Endometrial microvascular endothelial cells (primary cell): ENCODE measurements around the gene ADGRG6. TPM values are rescaled to one million over a fixed set of nuclear protein-coding genes. Genes with fewer than 3 reads are reported as not detected.

Source experiments
- in situ Hi-C: cut with HindIII; loops from 2 replicates; pipeline ENCODE4 v1.10.0; 2017; ENCODE audit warnings: low sequenced_read_pairs, low pct_unique_long_range_greater_than_20kb; ENCODE audit errors: inconsistent ontology term
- total RNA-seq: library from RNA; depleted of rRNA; stranded (reverse); fragments of >200 nt; gene quantifications from one replicate; pipeline ENCODE4 v1.2.3, GENCODE V29; 2015; ENCODE audit errors: inconsistent ontology term

ADGRG6 gene
- total RNA-seq, 1 donor from 2014 or later = 219 TPM

DNA sequence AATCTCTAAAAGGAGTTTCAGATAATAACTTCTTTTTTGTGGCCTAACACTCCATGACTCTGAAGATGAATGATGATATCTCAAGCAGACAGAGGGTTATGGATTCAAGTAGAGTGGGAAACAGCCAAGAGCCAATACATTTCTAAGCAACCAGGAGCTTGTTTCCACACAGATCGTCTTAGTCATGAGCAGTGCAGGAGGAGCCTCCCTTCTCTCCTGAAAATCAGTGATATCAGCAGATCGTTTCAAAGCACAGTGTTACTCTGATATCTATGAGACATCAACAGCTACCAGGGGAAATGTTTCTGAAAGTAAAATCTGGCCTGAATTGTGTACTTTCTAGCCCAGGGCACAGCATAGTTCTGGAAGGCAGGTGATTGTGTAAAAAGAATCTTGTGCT, 11.5 kb downstream of the ADGRG6 start:
- in situ Hi-C loops = no loop called here

DNA sequence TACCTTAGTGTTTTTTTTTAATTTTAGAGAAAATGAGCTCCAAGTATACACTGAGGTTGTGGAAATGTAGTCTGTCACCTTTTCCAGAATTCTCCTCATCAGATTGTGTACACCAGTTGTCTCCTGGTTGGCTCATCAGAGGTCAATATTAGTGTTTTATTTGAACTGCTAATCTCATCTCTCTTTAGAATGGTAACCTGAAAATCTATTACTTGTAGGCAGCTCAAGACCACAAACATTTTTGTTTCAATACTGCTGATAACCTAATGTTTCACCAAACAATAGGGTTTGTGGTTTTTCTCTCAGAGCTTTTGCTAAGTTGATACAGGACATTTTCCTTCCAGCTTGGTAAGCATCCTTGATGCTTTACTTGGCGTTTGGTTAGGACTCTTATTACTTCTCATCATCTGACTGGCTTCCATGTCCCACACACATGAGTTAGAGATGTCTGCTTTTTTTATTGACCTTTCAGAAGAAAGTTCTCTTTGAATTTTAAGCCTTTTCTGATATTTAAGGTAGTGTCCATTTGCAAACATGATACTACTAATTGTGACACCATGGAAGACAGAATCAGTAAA, 15.1 kb downstream of the ADGRG6 start:
- in situ Hi-C loops = no loop called here

DNA sequence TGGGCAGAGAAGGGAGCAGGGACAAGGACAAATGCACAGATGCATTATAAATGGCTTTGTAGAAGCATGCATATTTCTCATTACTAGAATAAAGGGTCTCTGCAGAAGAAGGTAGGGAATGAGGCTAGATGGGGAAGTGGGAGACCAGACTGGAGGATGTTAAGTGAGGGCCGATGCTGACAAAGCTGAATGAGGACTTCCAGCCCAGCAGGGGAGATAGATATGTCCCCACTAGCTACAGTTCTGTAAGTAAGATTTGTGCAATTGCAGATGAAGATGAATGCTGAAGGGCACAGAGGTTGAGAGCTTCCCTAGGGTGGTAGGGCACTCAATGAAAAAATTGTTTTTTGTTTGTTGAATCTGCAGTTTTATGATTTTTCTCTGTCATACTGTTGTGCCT, 16.9 kb downstream of the ADGRG6 start:
- in situ Hi-C loops = no loop called here

DNA sequence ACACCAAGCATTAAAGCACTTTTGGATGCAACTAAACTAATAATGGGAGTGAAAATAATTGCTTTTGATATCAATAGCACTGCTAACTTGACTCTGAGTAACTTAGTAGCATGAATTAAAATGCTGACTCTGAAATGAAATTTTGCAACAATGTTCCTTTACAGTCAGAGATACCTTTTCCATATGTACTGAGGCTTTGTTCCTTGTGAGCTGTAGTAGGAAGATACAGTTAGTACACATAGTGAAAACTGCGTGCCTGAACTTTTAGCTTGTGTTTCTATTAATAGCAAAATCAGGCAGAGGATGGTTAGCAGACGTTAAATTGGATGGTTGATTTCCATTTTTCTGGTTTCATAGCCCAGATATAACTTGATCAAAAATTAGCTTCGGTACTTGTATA, 18.6 kb downstream of the ADGRG6 start:
- in situ Hi-C loops = no loop called here

DNA sequence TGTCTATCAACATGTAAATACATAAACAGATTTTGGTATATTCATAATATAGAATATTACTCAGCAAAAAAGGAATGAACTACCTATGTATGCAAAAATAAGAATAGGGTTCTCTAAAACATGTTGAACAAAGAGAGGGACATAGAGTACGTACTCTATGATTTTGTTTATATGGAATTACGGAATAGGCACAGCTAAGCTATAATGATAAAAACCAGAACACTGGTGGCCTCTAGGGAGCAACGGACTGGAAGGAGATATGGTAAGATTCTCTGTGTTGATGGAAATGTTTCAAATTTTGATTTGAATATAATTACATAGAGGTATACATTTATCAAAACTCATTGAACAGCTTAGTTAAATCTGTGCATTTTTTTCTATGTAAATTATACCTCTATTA, 19.6 kb downstream of the ADGRG6 start:
- in situ Hi-C loops = no loop called here

DNA sequence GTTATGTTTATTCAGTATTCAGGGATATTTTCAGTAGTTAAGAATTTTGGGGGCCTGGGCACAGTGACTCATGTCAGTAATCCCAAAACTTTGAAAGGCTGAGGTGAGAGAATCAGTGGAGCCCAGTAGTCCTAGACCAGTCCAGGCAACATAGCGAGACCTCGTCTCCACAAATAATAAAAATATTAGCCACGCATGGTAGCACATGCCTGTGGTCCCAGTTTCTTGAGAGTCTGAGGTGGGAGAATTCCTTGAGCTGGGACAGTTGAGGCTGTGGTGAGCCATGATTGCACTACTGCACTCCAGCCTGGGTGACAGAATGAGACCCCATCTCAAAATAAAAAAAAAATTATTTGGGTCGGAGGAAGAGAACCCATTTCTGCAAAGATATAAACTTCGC, 20.3 kb downstream of the ADGRG6 start:
- in situ Hi-C loops = no loop called here

DNA sequence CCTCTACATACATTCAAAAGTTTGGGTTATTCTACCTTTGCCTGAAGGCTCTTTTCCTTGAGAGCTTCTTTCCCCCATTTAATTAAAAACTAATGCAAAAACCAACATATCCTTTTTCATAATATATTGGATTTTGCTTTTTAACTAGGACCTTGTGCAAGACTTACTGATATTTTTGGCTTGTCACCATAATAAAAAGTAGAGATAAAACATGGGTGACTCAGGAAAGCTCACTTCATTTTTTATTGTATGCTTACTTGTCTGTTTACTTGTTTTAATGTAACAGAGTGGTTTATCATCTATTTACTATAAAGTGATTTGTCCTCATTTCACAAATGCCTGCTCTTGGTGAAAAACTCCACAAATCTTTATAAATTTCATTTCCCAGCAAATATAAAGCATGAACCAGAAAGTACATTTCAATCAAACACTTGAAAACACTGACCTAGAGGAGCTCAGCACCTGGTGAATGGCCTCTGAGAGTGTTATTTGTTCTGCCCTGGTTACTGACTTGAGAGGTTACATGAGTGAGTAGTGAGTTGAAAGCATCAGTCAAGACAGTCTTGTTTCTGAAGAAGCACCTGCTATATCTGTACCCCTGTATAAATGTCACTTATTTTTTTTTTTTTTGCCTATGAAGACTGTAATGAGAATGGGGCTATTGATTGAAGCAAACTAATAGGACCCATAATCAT, 20.8 kb downstream of the ADGRG6 start:
- in situ Hi-C loops = no loop called here

DNA sequence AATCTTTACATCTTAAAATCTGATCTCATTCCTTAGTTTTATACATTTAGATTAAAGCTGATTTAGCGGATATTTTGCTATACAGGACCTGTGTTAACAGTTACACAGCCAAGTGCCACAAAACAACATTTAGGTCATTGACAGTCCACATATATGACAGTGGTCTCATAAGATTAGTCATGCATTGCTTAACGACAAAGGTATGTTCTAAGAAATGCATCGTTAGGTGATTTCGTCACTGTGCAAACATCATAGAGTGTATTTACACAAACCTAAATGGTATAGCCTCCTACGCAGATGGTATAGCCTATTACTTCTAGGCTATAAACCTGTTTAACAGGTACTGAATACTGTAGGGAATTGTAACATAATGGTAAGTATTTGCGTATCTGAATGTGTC, 21.6 kb downstream of the ADGRG6 start:
- in situ Hi-C loops = no loop called here

DNA sequence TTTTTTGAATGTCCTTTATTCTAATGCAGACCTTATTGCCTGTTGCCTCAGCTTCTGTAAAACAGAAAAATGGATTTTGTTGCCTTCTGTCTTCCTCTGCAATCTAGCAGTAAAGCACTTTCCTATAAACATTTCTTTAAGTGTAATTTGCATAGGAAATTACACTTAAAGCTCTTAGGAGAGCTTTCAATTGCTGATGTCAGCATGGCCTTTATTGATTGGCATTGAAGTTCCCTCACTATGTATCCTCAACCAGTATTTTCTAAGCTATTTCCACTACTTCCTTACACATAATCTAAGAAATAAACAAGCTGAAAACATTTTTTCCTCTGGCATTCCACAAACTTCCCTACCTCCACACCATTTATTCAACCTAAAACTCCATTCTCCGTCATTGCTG, 22.3 kb downstream of the ADGRG6 start:
- in situ Hi-C loops = no loop called here

DNA sequence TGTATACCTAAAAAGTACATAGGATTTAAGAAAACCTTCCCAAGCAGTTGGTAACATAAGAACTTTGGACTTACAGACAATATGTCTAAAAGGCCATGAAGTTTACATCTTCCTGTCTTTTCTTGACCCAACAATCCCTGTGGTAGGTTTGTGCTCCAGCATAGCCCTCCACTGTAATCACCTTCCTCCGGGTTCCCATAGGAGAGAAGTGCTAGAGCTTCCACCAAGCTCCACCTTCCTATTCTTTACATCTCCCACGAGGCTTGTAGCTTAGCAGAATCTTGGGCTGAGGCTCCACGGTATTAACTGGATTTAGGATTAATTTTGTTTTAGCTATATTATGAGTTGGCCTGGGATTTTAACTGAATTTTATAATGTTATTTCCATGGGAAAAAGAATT, 23.3 kb downstream of the ADGRG6 start:
- in situ Hi-C loops = no loop called here

DNA sequence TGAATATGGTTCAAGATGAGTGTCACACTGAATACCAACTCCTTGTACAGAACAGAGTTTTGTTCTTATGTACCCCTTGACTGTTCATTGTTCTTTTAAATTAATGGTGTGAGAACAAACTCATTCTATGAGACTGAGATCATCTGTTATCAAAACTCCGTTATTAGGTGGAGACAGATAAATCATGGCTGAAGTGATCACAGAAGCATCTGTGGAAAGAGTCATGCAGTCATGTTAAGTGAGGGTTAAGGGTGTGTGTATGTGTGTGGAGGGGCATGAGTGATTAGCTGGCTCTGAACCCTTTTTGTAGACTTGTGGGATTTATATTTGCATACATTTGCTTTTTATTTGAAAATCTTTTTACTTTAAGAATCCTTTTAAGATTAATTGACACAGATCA, 24.7 kb downstream of the ADGRG6 start:
- in situ Hi-C loops = no loop called here

DNA sequence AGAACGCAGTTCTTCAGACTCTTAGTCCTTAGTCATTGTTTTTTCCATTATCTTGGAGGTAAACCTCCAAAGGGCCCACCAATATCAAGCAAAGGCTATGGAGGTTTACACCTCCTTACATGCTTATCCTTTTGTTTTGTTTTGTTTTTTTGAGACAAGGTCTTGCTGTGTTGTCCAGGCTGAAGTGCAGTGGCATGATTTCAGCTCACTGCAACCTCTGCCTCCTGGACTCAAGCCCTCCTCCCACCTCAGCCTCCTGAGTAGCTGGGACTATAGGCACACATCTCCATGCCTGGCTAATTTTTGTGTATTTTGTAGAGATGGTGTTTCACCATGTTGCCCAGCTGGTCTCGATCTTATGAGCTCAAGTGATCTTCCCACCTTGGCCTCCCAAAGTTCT, 26.3 kb downstream of the ADGRG6 start:
- in situ Hi-C loops = no loop called here

DNA sequence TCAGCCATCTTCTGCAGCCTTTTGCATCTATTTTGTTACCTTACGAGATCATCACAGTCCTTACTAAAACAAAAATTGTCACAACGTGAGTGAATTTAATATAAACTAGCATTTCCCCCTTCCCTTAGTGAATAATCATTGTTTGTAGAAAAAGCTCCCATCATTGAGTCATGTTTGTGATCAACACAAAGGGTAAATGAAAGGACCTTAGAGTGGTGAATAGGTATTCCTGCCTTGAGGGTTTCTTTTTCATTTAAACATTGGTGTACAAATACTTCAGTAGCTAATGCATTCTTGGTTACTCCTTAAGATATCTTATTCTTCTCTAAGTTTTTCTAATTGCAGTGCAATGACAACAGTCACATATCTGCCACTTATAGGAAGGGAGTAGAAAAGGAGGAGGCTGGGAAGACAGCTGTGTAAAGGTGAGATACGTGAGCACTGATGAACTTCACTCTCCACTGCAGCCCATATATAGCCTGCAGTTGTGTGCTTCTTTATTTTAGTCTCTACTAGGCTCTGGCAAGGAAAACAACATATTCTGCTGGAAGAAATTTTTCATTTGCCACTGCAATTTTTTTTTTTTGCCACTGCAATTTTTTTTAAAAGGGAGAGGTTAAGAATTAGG, 27.8 kb downstream of the ADGRG6 start:
- in situ Hi-C loops = no loop called here

DNA sequence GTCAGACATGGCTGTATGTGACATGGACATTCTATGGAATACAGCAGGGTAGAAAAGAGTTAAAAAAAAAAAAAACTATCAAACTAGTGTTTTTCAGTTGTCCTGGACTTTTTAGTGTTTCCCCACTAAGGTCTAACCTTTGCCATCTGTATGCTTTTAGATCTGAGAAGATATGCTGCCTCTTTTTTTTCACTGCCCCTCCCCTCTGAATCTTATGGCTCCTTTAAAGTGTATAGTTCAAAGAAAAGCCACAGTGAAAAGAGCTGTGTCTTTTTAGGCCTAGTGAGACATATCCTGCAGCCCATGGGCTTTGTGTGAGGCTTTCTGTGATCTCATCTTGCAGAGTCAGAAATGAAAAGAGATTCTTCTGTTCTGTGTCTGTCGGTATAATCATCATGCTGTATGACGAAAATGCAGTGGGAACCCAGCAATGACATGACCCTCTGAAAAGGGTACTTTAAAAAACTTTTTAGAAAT, 29.3 kb downstream of the ADGRG6 start:
- in situ Hi-C loops = no loop called here

DNA sequence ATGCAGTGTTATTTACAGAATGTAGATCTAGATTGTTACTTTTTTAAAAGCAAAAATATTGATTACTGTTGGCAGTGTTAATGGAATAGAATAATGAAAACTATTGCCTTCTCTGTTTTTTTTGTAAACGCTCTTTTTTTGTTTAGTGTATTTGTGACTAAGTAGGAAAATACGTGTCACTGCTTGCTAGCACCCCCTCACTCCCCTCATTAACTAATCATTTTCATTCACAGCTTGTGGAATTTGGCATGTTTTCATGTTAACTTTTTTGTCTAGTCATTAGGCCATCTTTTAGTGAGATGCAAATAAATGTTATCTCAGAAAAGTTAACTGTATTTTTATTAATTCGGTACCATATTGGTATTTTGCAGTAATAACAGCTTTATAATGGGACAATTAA, 29.8 kb downstream of the ADGRG6 start:
- in situ Hi-C loops = no loop called here

DNA sequence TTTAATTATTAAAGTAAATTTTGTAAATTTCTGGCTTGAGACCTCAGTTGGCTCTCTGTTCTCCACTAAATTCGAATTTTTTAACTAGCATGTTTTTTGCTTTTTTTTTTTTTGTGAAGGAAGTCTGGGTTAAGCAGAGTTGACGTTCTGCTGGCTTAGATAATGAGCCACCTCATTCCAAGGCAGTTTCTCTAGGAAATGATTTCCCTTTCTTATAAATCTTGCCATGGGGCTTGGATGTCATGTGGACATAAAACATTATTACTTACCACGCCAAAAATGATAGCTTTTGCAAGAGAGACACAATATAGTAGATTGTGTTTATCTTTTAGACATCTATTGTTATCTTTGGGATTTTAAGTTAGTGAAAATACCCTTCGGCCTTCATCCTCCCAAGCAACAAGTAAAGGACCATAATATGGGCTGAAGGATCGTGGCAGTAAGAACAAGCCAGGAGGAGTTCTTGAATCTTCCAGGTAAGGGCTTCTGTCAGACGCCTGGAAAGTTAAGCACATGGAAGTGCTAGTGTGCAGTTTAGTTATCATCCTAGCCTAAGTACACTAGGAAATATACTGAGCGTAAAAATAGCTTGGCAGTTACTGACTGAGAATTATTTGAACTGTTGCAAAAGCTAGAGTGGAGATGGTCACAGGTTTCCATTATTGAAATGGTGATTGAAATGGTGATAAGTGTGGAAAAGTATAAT, 30.7 kb downstream of the ADGRG6 start:
- in situ Hi-C loops = no loop called here

DNA sequence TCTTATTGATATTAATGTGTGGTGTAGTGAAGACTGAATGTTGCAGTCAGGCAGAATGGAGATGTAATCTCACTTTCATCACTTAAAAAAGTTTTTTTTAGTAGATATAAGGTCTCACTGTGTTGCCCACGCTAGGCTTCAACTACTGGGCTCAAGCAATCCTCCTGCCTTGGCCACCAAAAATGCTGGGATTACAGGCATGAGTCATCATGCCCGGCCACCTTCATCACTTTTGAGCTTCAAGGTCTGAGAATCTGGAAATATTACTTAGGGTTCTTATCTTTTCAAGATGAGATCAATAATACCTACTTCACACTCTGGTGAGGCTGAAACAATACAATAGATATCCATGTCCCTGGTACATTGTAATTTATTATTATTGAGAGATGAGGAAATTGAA, 31.6 kb downstream of the ADGRG6 start:
- in situ Hi-C loops = no loop called here

DNA sequence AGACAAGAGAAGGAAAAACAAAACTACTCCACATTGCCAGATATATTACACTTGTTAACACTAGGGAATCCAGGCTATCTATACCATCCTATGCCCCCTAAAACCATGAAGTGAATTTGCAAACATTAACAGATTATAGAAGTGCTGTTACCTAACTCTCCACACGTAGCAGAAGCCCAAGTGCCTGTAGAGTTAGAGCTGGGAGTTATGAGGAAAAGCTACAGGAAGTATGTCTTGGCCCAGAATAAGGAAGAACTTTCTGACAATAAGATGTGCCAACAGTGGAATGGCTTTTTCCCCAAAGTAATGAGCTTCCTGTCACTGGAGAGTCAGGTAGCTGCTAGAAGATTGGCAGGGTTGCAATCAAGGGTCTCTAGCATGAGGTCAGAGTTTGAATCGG, 32.5 kb downstream of the ADGRG6 start:
- in situ Hi-C loops = no loop called here

DNA sequence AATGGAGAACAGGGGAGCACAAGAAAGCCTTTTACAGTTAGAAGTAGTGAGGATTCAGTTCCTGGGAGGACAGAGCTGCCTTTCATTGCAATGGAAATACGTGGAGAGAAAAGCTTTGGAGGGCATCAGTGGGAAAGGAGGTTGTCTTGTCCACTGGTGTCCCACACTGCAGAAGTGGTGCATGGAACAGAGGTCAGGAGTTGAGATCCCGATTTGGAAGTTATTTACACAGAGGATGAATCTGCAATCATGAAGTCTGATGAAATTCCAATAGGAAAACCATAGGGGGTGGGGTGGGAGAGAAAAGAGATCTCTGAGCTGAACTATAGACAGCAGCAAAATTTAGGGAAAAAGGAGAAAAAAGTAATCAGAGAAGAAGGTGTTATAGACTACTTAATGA, 33.6 kb downstream of the ADGRG6 start:
- in situ Hi-C loops = no loop called here

DNA sequence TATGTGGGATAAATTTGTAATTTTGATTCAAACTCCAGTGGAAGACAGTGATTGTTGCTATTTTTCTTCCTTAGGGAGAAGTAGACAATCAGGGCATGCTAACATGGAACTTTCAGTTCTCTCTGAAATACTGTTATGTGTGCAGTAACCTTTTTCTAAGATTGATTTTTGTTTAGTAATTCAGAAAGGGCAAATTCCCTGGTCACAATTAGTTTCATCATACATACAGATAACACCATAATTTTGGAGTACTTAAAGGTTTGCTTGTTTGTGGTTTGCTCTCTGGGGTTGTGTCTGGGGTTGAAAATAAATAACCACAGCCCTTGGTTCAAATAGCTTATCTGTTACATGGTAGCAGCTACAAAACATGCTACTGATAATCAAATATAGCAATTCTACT, 34.4 kb downstream of the ADGRG6 start:
- in situ Hi-C loops = no loop called here
